Measurements from ENCODE around the gene TLE7.

- TF ChIP-seq, protein P1, sequence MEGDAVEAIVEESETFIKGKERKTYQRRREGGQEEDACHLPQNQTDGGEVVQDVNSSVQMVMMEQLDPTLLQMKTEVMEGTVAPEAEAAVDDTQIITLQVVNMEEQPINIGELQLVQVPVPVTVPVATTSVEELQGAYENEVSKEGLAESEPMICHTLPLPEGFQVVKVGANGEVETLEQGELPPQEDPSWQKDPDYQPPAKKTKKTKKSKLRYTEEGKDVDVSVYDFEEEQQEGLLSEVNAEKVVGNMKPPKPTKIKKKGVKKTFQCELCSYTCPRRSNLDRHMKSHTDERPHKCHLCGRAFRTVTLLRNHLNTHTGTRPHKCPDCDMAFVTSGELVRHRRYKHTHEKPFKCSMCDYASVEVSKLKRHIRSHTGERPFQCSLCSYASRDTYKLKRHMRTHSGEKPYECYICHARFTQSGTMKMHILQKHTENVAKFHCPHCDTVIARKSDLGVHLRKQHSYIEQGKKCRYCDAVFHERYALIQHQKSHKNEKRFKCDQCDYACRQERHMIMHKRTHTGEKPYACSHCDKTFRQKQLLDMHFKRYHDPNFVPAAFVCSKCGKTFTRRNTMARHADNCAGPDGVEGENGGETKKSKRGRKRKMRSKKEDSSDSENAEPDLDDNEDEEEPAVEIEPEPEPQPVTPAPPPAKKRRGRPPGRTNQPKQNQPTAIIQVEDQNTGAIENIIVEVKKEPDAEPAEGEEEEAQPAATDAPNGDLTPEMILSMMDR (IDR thresholded peaks at IDR 0.05), result no peak
- no peak for TF ChIP-seq POLR2A (IDR thresholded peaks at IDR 0.05)
Observed at GRCh38 chr16:71491054-71491453, 49.2 kb upstream of the TLE7 start.
